D721Med (cell line): ENCODE measurements around the gene DARS2.

Source experiments
- DNase-seq: peaks from one replicate; pipeline ENCODE4 v3.0.0; 2011; ENCODE audit warnings: low spot score; ENCODE audit not compliant: insufficient read length
- FAIRE-seq: peaks from 2 replicates; lab custom pipeline; 2011; peaks lifted over from hg19 to GRCh38; lab: Jason Lieb, UNC
- CTCF ChIP-seq: IDR thresholded peaks from 2 replicates; pipeline ENCODE4 v1.5.1; 2012; ENCODE audit warnings: mild to moderate bottlenecking, control low read depth; ENCODE audit not compliant: insufficient read depth; ENCODE audit errors: missing control alignments

DARS2 gene

DNA sequence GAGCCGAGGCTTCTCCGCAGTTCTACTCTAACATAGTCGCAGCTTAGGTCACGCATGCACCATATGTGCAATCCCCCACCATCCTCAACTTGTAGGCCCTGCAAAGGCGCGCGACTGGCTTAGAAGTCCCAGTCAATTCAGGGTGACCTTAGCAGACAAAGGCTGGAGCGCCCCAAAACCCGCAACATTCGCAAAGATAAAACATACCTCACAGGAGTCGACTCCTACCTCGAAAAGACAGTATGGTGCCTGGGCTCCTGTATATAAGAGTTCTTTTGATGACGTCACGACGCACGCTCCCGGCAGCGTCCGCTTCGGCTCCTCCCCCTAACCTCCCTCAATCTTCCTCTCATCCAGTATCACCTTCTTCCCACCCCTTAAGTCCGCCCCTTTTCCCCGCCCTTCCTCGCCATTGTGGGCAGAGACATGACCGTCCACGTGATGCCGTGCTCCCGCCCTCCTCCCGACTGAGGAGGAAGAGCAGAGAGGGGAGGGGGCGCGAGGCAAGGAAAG is 43.3 kb downstream of the DARS2 start, which contains the start of gene GAS5:
Gene GAS5 (minus strand): TSS at position 237 of the 513 bp plus-strand sequence.
- no peak for DNase-seq
- FAIRE-seq: peak; percentile 83
- no peak for TF ChIP-seq CTCF

DNA sequence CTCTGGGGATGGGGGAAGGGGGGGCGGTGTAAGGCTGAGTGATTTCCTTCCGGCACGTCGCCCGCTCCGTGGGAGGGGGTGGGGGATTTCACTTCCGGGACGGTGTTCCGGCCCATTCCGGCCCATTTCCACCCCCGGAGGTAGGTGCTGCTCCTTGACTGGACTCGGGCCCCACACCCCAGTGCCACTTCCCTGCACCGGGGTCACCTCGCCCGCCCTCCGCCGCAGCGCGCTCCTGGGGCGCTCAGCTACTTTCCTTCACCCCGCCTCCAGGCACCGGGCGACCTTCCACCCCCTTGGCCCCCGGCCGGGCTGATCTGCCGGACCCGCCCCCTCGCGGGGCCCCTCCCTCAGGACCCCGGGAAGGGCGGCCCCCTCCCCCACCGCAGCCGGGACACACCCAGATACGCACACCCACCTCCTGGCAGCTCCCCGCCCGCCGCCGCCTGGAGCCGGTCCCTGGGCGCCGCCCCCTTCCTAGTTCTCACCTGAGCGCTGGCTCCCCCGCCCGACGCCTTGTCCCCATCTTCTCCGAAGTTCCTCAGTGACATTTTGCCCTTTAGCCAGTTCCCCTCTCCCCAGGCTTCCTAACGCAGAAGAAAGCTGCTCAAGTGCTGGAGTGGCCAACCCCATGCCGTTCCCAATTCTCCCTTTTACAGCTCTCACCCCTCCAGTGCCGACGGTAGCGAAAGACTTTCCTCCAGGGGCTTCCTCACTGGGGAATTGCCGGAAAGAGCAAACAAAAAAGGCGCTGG is 44.0 kb downstream of the DARS2 start, which contains the start of gene ZBTB37:
Gene ZBTB37 (plus strand): TSS at position 115 of the 755 bp plus-strand sequence. CDS start 1,846 bp downstream, outside the sequence.
- FAIRE-seq: no peak
- TF ChIP-seq CTCF: no peak
- peak; percentile 73 for DNase-seq

GRCh38 chr1:173869021-173869359 is 44.5 kb downstream of the DARS2 start:
- no peak for TF ChIP-seq CTCF
- no peak for FAIRE-seq
- DNase-seq: no peak

- FAIRE-seq: no peak
Observed at GRCh38 chr1:173870252-173871075, 46.0 kb downstream of the DARS2 start.

GRCh38 chr1:173871091-173871490 is 46.6 kb downstream of the DARS2 start:
- no peak for DNase-seq
- no peak for FAIRE-seq
- no peak for TF ChIP-seq CTCF

More at GRCh38 chr1:173870252-173871075, 46.0 kb downstream of the DARS2 start:
- no peak for TF ChIP-seq CTCF
- DNase-seq: no peak

DNA sequence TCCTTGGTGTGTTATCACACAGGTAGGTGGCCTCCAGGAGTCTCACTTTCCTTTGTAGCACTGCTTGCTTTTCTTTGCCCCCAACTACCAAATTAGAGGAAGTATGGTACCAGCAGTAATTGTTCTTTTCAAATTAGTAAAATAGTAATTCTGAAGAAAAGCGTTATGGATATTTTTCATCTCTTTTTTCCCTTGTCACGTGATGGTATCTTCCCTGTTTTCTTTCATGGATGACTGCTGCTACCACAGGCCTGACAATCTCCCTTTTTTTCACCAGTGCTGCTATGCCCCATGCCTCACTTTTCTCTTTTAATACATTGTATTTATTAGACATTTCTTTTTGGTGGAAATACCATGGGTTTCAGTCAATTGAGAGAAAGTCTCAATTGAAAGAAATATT is 47.0 kb downstream of the DARS2 start:
- TF ChIP-seq CTCF: no peak
- FAIRE-seq: no peak
- DNase-seq: no peak

- no peak for DNase-seq
- FAIRE-seq: no peak
- no peak for TF ChIP-seq CTCF
Observed at GRCh38 chr1:173876732-173877131, 52.3 kb downstream of the DARS2 start.
